Measurements from ENCODE around the gene PMPCA. TPM values are rescaled to one million over a fixed set of nuclear protein-coding genes. Genes with fewer than 3 reads are reported as not detected.

Gene PMPCA
- total RNA-seq, 1 donor from 2014 or later = 86.6 TPM

- H3K27ac Mint-ChIP-seq (ENCODE audit: unreplicated experiment) = no peak overlapping the region
- no peaks in the 10 kb centered on the region for H3K27me3 Mint-ChIP-seq (ENCODE audit: low read depth)
- H3K36me3 Mint-ChIP-seq (ENCODE audit: low read depth) = no peaks in the 10 kb centered on the region
- H3K4me3 Mint-ChIP-seq = no peak overlapping the region
- H3K4me1 Mint-ChIP-seq = no peaks in the 10 kb centered on the region
- H3K9me3 Mint-ChIP-seq = no peaks in the 10 kb centered on the region
- TF ChIP-seq, protein P1, sequence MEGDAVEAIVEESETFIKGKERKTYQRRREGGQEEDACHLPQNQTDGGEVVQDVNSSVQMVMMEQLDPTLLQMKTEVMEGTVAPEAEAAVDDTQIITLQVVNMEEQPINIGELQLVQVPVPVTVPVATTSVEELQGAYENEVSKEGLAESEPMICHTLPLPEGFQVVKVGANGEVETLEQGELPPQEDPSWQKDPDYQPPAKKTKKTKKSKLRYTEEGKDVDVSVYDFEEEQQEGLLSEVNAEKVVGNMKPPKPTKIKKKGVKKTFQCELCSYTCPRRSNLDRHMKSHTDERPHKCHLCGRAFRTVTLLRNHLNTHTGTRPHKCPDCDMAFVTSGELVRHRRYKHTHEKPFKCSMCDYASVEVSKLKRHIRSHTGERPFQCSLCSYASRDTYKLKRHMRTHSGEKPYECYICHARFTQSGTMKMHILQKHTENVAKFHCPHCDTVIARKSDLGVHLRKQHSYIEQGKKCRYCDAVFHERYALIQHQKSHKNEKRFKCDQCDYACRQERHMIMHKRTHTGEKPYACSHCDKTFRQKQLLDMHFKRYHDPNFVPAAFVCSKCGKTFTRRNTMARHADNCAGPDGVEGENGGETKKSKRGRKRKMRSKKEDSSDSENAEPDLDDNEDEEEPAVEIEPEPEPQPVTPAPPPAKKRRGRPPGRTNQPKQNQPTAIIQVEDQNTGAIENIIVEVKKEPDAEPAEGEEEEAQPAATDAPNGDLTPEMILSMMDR (conservative IDR thresholded peaks at IDR 0.05) = no peak
- no peak for DNase-seq (ENCODE audit: low read depth, low spot score)
These were observed 31.1 kb upstream of the PMPCA start for GRCh38 chr9:136379401-136379800.

GRCh38 chr9:136379891-136380290 lies 30.6 kb upstream of the PMPCA start:
- Mint-ChIP-seq H3K27me3 (ENCODE audit: low read depth) (no peaks in the 10 kb centered on the region), H3K4me1 (no peaks in the 10 kb centered on the region), H3K27ac (ENCODE audit: unreplicated experiment) (no peak overlapping the region), H3K36me3 (ENCODE audit: low read depth) (peaks cover 2% of the 10 kb centered on the region), H3K4me3 (no peak overlapping the region), H3K9me3 (no peaks in the 10 kb centered on the region)
- TF ChIP-seq, protein P1 (conservative IDR thresholded peaks at IDR 0.05) = no peak
- DNase-seq (ENCODE audit: low read depth, low spot score) = no peak

DNA sequence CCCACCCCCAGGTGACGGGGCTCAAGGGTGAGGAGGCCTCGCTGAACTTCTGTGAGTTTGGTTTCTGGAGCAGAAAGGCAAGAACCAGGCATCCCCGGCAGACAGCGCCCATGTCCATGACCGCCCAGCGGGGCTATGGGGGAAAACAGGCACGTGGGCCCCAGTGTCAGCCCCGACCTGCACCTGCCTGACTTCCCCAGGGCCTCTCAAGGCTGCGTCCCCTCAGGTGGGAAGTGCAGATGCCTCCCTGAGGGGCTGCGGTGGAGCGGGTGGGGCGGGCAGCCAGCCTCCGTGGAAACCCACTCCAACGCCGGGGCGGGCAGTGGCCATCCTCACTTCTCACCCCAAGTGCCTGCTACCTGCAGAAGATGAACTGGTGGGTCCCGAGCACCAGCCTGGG lies 30.1 kb upstream of the PMPCA start:
- no peak for DNase-seq (ENCODE audit: low read depth, low spot score)

GRCh38 chr9:136381311-136381710 lies 29.1 kb upstream of the PMPCA start:
- no peak for DNase-seq (ENCODE audit: low read depth, low spot score)
- peaks cover 7% of the 10 kb centered on the region for H3K36me3 Mint-ChIP-seq (ENCODE audit: low read depth)
- H3K4me1 Mint-ChIP-seq = no peaks in the 10 kb centered on the region
- no peak overlapping the region for H3K4me3 Mint-ChIP-seq
- TF ChIP-seq, protein P1 (conservative IDR thresholded peaks at IDR 0.05) = no peak
- H3K27me3 Mint-ChIP-seq (ENCODE audit: low read depth) = no peaks in the 10 kb centered on the region
- no peaks in the 10 kb centered on the region for H3K9me3 Mint-ChIP-seq
- no peak overlapping the region for H3K27ac Mint-ChIP-seq (ENCODE audit: unreplicated experiment)

More for the DNA sequence above, 30.1 kb upstream of the PMPCA start:
- peaks cover 4% of the 10 kb centered on the region for H3K36me3 Mint-ChIP-seq (ENCODE audit: low read depth)
- H3K4me1 Mint-ChIP-seq = no peaks in the 10 kb centered on the region
- H3K9me3 Mint-ChIP-seq = no peaks in the 10 kb centered on the region
- no peaks in the 10 kb centered on the region for H3K27me3 Mint-ChIP-seq (ENCODE audit: low read depth)
- H3K27ac Mint-ChIP-seq (ENCODE audit: unreplicated experiment) = no peak overlapping the region
- H3K4me3 Mint-ChIP-seq = no peak overlapping the region
- TF ChIP-seq, protein P1 (conservative IDR thresholded peaks at IDR 0.05) = no peak

DNA sequence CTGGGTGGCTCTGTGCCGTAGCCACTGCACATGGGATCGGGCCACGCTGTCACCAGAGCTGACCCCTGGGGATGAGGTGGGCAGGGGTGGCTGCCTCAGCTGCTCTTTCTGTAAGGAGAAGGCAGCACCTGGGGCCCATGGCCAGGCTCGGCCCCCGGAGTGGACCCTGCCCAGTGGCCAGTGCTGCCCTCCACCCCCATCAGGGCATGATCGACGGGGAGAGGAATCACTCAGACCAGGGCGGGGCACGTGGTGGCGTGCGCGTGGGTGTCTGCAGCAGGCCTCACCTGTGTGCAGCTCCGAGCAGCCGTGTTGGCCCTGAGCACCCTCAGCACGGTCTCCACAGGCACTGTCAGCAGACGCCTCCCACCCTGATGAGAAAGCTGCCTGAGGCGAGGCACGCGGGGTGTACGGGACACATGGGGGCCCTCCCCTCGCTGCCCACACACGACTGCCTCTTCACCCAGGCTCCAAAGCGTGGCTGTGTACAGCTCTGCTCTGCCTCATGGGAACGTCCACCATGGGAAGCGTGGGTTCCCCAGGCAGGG lies 28.4 kb upstream of the PMPCA start:
- Mint-ChIP-seq H3K9me3 (no peaks in the 10 kb centered on the region), H3K4me3 (no peak overlapping the region), H3K36me3 (ENCODE audit: low read depth) (peaks cover 7% of the 10 kb centered on the region), H3K27ac (ENCODE audit: unreplicated experiment) (no peak overlapping the region), H3K4me1 (no peaks in the 10 kb centered on the region), H3K27me3 (ENCODE audit: low read depth) (no peaks in the 10 kb centered on the region)
- no peak for DNase-seq (ENCODE audit: low read depth, low spot score)
- TF ChIP-seq, protein P1 (conservative IDR thresholded peaks at IDR 0.05) = no peak

Data from neural crest cell (in vitro differentiated cells).